ENCODE measurements around the gene TXNDC2. TPM values are rescaled to one million over a fixed set of nuclear protein-coding genes. Genes with fewer than 3 reads are reported as not detected.
A peak's percentile ranks its signal among the peaks of the same experiment; 100 is the strongest.

Gene TXNDC2
- total and polyA plus RNA-seq, 10 of the 15 experiments (the other 5 are each of a cell fraction or from before 2014, with no cell fraction given) = 0.04 to 0.07 (median 0.06) TPM; not detected in 7

DNA sequence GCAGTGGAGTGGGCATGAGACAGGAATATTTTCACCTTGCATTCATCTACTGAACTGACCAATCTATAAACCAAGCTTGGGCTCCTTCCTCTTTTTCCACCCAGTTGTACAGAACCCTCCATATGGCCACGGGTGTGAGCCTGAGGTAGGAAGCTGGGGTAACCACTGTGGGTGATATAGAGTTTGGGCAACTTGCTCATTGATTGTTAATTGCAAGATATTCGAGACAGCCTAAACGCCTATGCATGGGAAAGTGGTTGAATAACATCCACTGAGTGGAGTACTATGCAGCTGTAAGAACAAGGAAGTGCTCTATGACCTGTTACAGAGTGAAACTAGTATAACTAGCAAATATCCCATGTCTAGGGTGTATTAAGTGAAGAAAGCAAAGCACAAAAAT, 20.7 kb downstream of the TXNDC2 start:
- no peaks in the 10 kb centered on the region for H4K20me1 ChIP-seq (ENCODE audit: control insufficient read depth, insufficient read depth)
- no peaks in the 10 kb centered on the region for H3K4me1 ChIP-seq (ENCODE audit: control insufficient read depth, insufficient read depth, low read length)
- H3K27ac ChIP-seq (ENCODE audit: control insufficient read depth, insufficient read depth) = no peak overlapping the region
- no peaks in the 10 kb centered on the region for H3K9me3 ChIP-seq (replicated peaks; ENCODE audit: control insufficient read depth, insufficient read depth, low read length)
- H3K9ac ChIP-seq (ENCODE audit: control insufficient read depth, insufficient read depth, low read length) = no peak overlapping the region
- FAIRE-seq (no peak), ATAC-seq (peak; percentile 18; the same call in 2 of the 3 replicates), DNase-seq (ENCODE audit: low read depth, low spot score) (no peak)
- ChIA-PET SMC1A (ENCODE audit: uncharacterized antibody, unreplicated experiment) (interaction anchor here (0.5 kb wide), 1 partner anchor 8 kb away, joined by 3 read pairs; no protein-coding TSS in a partner anchor), POLR2A (interaction anchor here (0.5 kb wide), 1 partner anchor 1953 kb away, joined by 4 read pairs; no protein-coding TSS in a partner anchor), RAD21 (ENCODE audit: unreplicated experiment) (no interaction called here), CTCF (no interaction called here)
- TF ChIP-seq SMARCA5 (IDR thresholded peaks at IDR 0.05) = no peak
- TF ChIP-seq, protein P1, sequence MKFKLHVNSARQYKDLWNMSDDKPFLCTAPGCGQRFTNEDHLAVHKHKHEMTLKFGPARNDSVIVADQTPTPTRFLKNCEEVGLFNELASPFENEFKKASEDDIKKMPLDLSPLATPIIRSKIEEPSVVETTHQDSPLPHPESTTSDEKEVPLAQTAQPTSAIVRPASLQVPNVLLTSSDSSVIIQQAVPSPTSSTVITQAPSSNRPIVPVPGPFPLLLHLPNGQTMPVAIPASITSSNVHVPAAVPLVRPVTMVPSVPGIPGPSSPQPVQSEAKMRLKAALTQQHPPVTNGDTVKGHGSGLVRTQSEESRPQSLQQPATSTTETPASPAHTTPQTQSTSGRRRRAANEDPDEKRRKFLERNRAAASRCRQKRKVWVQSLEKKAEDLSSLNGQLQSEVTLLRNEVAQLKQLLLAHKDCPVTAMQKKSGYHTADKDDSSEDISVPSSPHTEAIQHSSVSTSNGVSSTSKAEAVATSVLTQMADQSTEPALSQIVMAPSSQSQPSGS (IDR thresholded peaks at IDR 0.05; ENCODE audit: low read length) = no peak
- no peak for TF ChIP-seq RCOR1 (conservative IDR thresholded peaks at IDR 0.05; ENCODE audit: low read depth, low read length)
- no peak for TF ChIP-seq HCFC1 (IDR thresholded peaks at IDR 0.05; ENCODE audit: low read length)
- TF ChIP-seq FOS (IDR thresholded peaks at IDR 0.05; ENCODE audit: borderline replicate concordance, extremely low read depth, insufficient read length) = no peak
- no peak for TF ChIP-seq ZBTB11 (CRISPR knock-in tag; IDR thresholded peaks at IDR 0.05)
- no peak for TF ChIP-seq POLR2A (IDR thresholded peaks at IDR 0.05; ENCODE audit: low read depth, low read length)
- TF ChIP-seq, protein P2, sequence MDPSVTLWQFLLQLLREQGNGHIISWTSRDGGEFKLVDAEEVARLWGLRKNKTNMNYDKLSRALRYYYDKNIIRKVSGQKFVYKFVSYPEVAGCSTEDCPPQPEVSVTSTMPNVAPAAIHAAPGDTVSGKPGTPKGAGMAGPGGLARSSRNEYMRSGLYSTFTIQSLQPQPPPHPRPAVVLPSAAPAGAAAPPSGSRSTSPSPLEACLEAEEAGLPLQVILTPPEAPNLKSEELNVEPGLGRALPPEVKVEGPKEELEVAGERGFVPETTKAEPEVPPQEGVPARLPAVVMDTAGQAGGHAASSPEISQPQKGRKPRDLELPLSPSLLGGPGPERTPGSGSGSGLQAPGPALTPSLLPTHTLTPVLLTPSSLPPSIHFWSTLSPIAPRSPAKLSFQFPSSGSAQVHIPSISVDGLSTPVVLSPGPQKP (IDR thresholded peaks at IDR 0.05; ENCODE audit: low read depth, low read length) = no peak
- no peak for TF ChIP-seq ATF7 (IDR thresholded peaks at IDR 0.05; ENCODE audit: low read depth)
- no peak for TF ChIP-seq BCL11A (IDR thresholded peaks at IDR 0.05; ENCODE audit: low read depth, low read length)
- TF ChIP-seq SRF (IDR thresholded peaks at IDR 0.05; ENCODE audit: low read depth in 2 of 2, low read length in 2 of 2) = no peak
- no peak for TF ChIP-seq YBX1 (IDR thresholded peaks at IDR 0.05)
- TF ChIP-seq NFIC (IDR thresholded peaks at IDR 0.05; ENCODE audit: low read depth, low read length) = no peak
- TF ChIP-seq CHD4 (IDR thresholded peaks at IDR 0.05) = no peak
- H3K36me3 ChIP-seq (ENCODE audit: control insufficient read depth in 2 of 2, insufficient read depth in 2 of 2, low read length in 1 of 2) = no peaks in the 10 kb centered on the region
- in situ Hi-C loops (cut with MboI) = loop anchor here (25.0 kb wide), 2 partner anchors 294 to 1294 kb away; partner anchors contain the start of genes PPP4R1 and RAB12
- no peaks in the 10 kb centered on the region for H3K79me2 ChIP-seq (ENCODE audit: control insufficient read depth, insufficient read depth, low read length)
- H2AFZ ChIP-seq (ENCODE audit: control insufficient read depth, low read depth, low read length) = no peak overlapping the region
- intact Hi-C loops (cut with micrococcal nuclease; ENCODE audit: unreplicated experiment) = no loop called here
- BruUV-seq (replicated peaks) = no TSS peak
- 30% methylated on average over 3 of the region's 3 CpGs for WGBS (ENCODE audit: insufficient coverage, insufficient replicate concordance, low lambda C conversion rate, missing lambda C conversion rate)
- H3K4me3 ChIP-seq = no peak overlapping the region
- H3K4me2 ChIP-seq (ENCODE audit: control insufficient read depth, insufficient read depth) = no peak overlapping the region
- no peaks in the 10 kb centered on the region; a peak in 1 of 4 replicates for H3K27me3 ChIP-seq (replicated peaks in 1 of 2; ENCODE audit: control insufficient read depth in 2 of 2, insufficient read depth in 2 of 2, low read length in 1 of 2)
